ENCODE measurements around the gene TTC23.
"Not testable (repeated sequence)": the region's sequence is repeated elsewhere in the genome, so short reads cannot be mapped to it uniquely, and the experiment has no call there.

TTC23 gene

GRCh38 chr15:99244306-99244705, 5.1 kb downstream of the TTC23 start:
- no peak overlapping the region for H3K4me3 ChIP-seq (ENCODE audit: low read depth, low read length)
- no peak for DNase-seq (ENCODE audit: low read depth)
- no peak for TF ChIP-seq CTCF (IDR thresholded peaks at IDR 0.05; ENCODE audit: insufficient read depth, low read depth, low read length, missing control alignments)

- no peak overlapping the region for H3K4me3 ChIP-seq (ENCODE audit: low read depth, low read length)
- no peak for TF ChIP-seq CTCF (IDR thresholded peaks at IDR 0.05; ENCODE audit: insufficient read depth, low read depth, low read length, missing control alignments)
- DNase-seq (ENCODE audit: low read depth) = no peak
Measured at GRCh38 chr15:99241752-99242151, 7.6 kb downstream of the TTC23 start.

- no peak for TF ChIP-seq CTCF (IDR thresholded peaks at IDR 0.05; ENCODE audit: insufficient read depth, low read depth, low read length, missing control alignments)
- H3K4me3 ChIP-seq (ENCODE audit: low read depth, low read length) = no peak overlapping the region
- peak; percentile 73 for DNase-seq (ENCODE audit: low read depth)
Measured at GRCh38 chr15:99239545-99240198, 9.7 kb downstream of the TTC23 start.

GRCh38 chr15:99238849-99239248, 10.5 kb downstream of the TTC23 start:
- no peak for DNase-seq (ENCODE audit: low read depth)

GRCh38 chr15:99234160-99234559, 15.2 kb downstream of the TTC23 start:
- DNase-seq (ENCODE audit: low read depth); H3K4me3 ChIP-seq (ENCODE audit: low read depth, low read length): not testable (repeated sequence)

More at GRCh38 chr15:99238849-99239248, 10.5 kb downstream of the TTC23 start:
- no peak for TF ChIP-seq CTCF (IDR thresholded peaks at IDR 0.05; ENCODE audit: insufficient read depth, low read depth, low read length, missing control alignments)
- H3K4me3 ChIP-seq (ENCODE audit: low read depth, low read length) = no peak overlapping the region

- TF ChIP-seq CTCF (IDR thresholded peaks at IDR 0.05; ENCODE audit: insufficient read depth, low read depth, low read length, missing control alignments) = no peak
- no peak overlapping the region for H3K4me3 ChIP-seq (ENCODE audit: low read depth, low read length)
- no peak for DNase-seq (ENCODE audit: low read depth)
Measured at GRCh38 chr15:99232740-99233139, 16.6 kb downstream of the TTC23 start.

GRCh38 chr15:99230867-99231266, 18.5 kb downstream of the TTC23 start:
- H3K4me3 ChIP-seq (ENCODE audit: low read depth, low read length) = no peak overlapping the region
- TF ChIP-seq CTCF (IDR thresholded peaks at IDR 0.05; ENCODE audit: insufficient read depth, low read depth, low read length, missing control alignments) = no peak
- DNase-seq (ENCODE audit: low read depth) = no peak

Data from GM12865 (cell line).